Activated CD8-positive, alpha-beta T cell treated with anti-CD3 and anti-CD28 coated beads for 36 hours (primary cell): ENCODE measurements around the gene DOK3. TPM values are rescaled to one million over a fixed set of nuclear protein-coding genes. Genes with fewer than 3 reads are reported as not detected.

Source experiments
- ATAC-seq: fragments of 200-7000 bp; cut with Tn5 transposase; one replicate; pipeline ENCODE4 v1.10.0; 2021; ENCODE audit warnings: mild to moderate bottlenecking, moderate library complexity
- CTCF ChIA-PET: fragments of 350-600 bp; sonication (Branson Sonifier 250); formaldehyde crosslinking; loops from one replicate; lab custom pipeline; 2021; ENCODE audit warnings: antibody characterized with exemption; lab: Charles Lee
- POLR2A ChIA-PET: fragments of 350-600 bp; sonication (Branson Sonifier 250); formaldehyde crosslinking; loops from one replicate; lab custom pipeline; 2021; ENCODE audit warnings: antibody characterized with exemption; lab: Charles Lee
- DNase-seq: peaks from one replicate; pipeline ENCODE4 v3.0.0-alpha.2; 2020
- H3K27ac Mint-ChIP-seq: one replicate; pipeline ENCODE4 v1.8.0; 2021; ENCODE audit warnings: mild to moderate bottlenecking, mixed read lengths
- H3K27me3 Mint-ChIP-seq: one replicate; pipeline ENCODE4 v1.8.0; 2021; ENCODE audit warnings: mixed read lengths
- H3K36me3 Mint-ChIP-seq: one replicate; pipeline ENCODE4 v1.8.0; 2021; ENCODE audit warnings: low read depth, mixed read lengths
- H3K4me1 Mint-ChIP-seq: one replicate; pipeline ENCODE4 v1.8.0; 2021; ENCODE audit warnings: low read depth, mixed read lengths
- H3K4me3 Mint-ChIP-seq: one replicate; pipeline ENCODE4 v1.8.0; 2021; ENCODE audit warnings: mild to moderate bottlenecking, moderate library complexity, mixed read lengths
- H3K9me3 Mint-ChIP-seq: one replicate; pipeline ENCODE4 v1.8.0; 2021; ENCODE audit warnings: mixed read lengths
- CTCF ChIP-seq: fragments of 200-600 bp; IDR thresholded peaks from one replicate; pipeline ENCODE4 v1.8.0; 2022; ENCODE audit warnings: antibody characterized with exemption, mild to moderate bottlenecking
- intact Hi-C: fragments of 100-400 bp; cut with micrococcal nuclease; formaldehyde crosslinking; loops from one replicate; pipeline ENCODE4 v1.10.0; 2022
- total RNA-seq, 2 experiments: library from RNA; stranded (reverse); gene quantifications; one replicate each; pipeline ENCODE4 v1.2.3, GENCODE V29; 2021

DOK3 gene
- total RNA-seq, 2 experiments from 2014 or later = 7.4 to 8.0 TPM

- H3K4me3 Mint-ChIP-seq = peak overlapping the region; percentile 81
- CTCF ChIA-PET = interaction anchor here (0.7 to 17.9 kb wide), 14 partner anchors 11 to 144 kb away, joined by 3 to 415 read pairs (median 7); partner anchors contain the start of genes F12, PFN3 and PRR7
- ATAC-seq = no peak
- H3K27ac Mint-ChIP-seq = no peak overlapping the region
- intact Hi-C loops = loop anchor here (5.0 kb wide), 1 partner anchor 136 kb away; no protein-coding TSS in a partner anchor
- no peak for TF ChIP-seq CTCF
- POLR2A ChIA-PET = interaction anchor here (1.1 to 22.1 kb wide), 10 partner anchors 9 to 151 kb away, joined by 4 to 606 read pairs (median 26); partner anchors contain the start of genes DBN1, F12, GRK6 and PFN3
- peaks cover 36% of the 10 kb centered on the region for H3K4me1 Mint-ChIP-seq
- H3K36me3 Mint-ChIP-seq = peaks cover 12% of the 10 kb centered on the region
- H3K27me3 Mint-ChIP-seq = no peaks in the 10 kb centered on the region
- no peak for DNase-seq
- H3K9me3 Mint-ChIP-seq = no peaks in the 10 kb centered on the region
Observed at GRCh38 chr5:177452688-177453638, 56.7 kb downstream of the DOK3 start.

Other genes starting within 250 kb of the DOK3 start
- gene RAB24, start 206.1 kb downstream of the DOK3 start, total RNA-seq = 10 to 100 TPM; 26.6 TPM
- 100 to 1,000 TPM; 222 to 233 TPM for gene PRELID1, start 206.0 kb downstream of the DOK3 start, total RNA-seq
- gene MXD3, start 197.9 kb downstream of the DOK3 start, total RNA-seq = 10 to 100 TPM; 19.3 to 25.1 TPM
- 10 to 100 TPM; 79.9 to 87.5 TPM for gene LMAN2, start 158.2 kb downstream of the DOK3 start, total RNA-seq
- gene RGS14, start 151.9 kb downstream of the DOK3 start, total RNA-seq = 10 to 100 TPM; 50.4 to 52.5 TPM
- gene SLC34A1, start 125.4 kb downstream of the DOK3 start, total RNA-seq = under 1 TPM; 0.29 to 0.43 TPM
- not detected for gene PFN3, start 109.2 kb downstream of the DOK3 start, total RNA-seq
- gene F12, start 100.3 kb downstream of the DOK3 start, total RNA-seq = 1 to 10 TPM; 7.9 TPM
- gene GRK6, start 83.2 kb downstream of the DOK3 start, total RNA-seq = 100 to 1,000 TPM; 133 to 137 TPM
- gene PRR7, start 63.0 kb downstream of the DOK3 start, total RNA-seq = 10 to 100 TPM; 32.6 to 36.4 TPM
- gene DBN1, start 36.2 kb downstream of the DOK3 start, total RNA-seq = 100 to 1,000 TPM; 101 to 105 TPM
- 10 to 100 TPM; 68.4 to 73.0 TPM for gene PDLIM7, start 12.2 kb downstream of the DOK3 start, total RNA-seq
- 100 to 1,000 TPM; 226 to 228 TPM for gene DDX41, start 7.1 kb upstream of the DOK3 start, total RNA-seq
- gene FAM193B, start 44.7 kb upstream of the DOK3 start, total RNA-seq = 10 to 100 TPM; 71.4 to 76.7 TPM
- gene TMED9, start 82.4 kb upstream of the DOK3 start, total RNA-seq = 100 to 1,000 TPM; 118 to 120 TPM
- 10 to 100 TPM; 19.3 to 21.9 TPM for gene B4GALT7, start 90.3 kb upstream of the DOK3 start, total RNA-seq